Stomach (tissue), 9 donors: ENCODE measurements around the gene LRIG1. TPM values are rescaled to one million over a fixed set of nuclear protein-coding genes. Genes with fewer than 3 reads are reported as not detected.

Experiments used
- DNase-seq, 2 donors: peaks; one replicate each; pipeline versions ENCODE4 v3.0.0 to v3.0.0-alpha.2; 2013 to 2019
- H3K27ac ChIP-seq, 5 donors: fragments of 200-600 bp in 4 of 5; sonication (generic) in 4 of 5; one replicate each; pipeline ENCODE4 v1.5.1; 2013 to 2019; ENCODE audit warnings: mild to moderate bottlenecking in 1 of 5, moderate library complexity in 1 of 5
- H3K27me3 ChIP-seq, 3 donors: fragments of 200-600 bp; sonication (generic); one replicate each; pipeline ENCODE4 v1.5.1; 2017 to 2019; ENCODE audit warnings: mixed run types in 1 of 3
- H3K36me3 ChIP-seq, 4 donors: fragments of 200-600 bp; sonication (generic); 1 replicate in 3 of 4; 2 replicates in 1 of 4; pipeline ENCODE4 v1.5.1; 2016 to 2019
- H3K4me1 ChIP-seq, 4 donors: fragments of 200-600 bp; sonication (generic); one replicate each; pipeline ENCODE4 v1.5.1; 2016 to 2019
- H3K4me3 ChIP-seq, 4 donors: fragments of 200-600 bp; sonication (generic) in 3 of 4; one replicate each; pipeline ENCODE4 v1.5.1; 2016 to 2019; ENCODE audit warnings: mild to moderate bottlenecking in 1 of 4
- H3K9me3 ChIP-seq, 4 donors: fragments of 200-600 bp; sonication (generic); one replicate each; pipeline ENCODE4 v1.5.1; 2016 to 2019
- CTCF ChIP-seq, 7 experiments: fragments of 450-650 bp in 4 of 7; fragments of 200-600 bp in 3 of 7; sonication (generic) in 3 of 7; IDR thresholded peaks; one replicate each; pipeline ENCODE4 v1.5.1; 2016 to 2019; ENCODE audit warnings: antibody characterized with exemption in 7 of 7, control low read depth in 2 of 7, mild to moderate bottlenecking in 1 of 7
- EP300 ChIP-seq: sonication (generic); formaldehyde crosslinking; IDR thresholded peaks from one replicate; pipeline ENCODE4 v1.6.1; 2017; ENCODE audit warnings: antibody characterized with exemption
- POLR2A ChIP-seq, 4 donors: fragments of 450-650 bp; IDR thresholded peaks; one replicate each; pipeline ENCODE4 v1.6.1; 2016; ENCODE audit warnings: antibody characterized with exemption in 4 of 4, control low read depth in 2 of 4, mild to moderate bottlenecking in 1 of 4, moderate library complexity in 1 of 4
- POLR2AphosphoS5 ChIP-seq, 3 donors: sonication (generic); formaldehyde crosslinking; IDR thresholded peaks; one replicate each; pipeline ENCODE4 v1.6.1; 2016; ENCODE audit warnings: antibody characterized with exemption in 3 of 3
- WGBS, 5 donors: extraction: QIAGEN DNeasy Blood & Tissue Kit in 3 of 5; methylation state at CpG; one replicate each; pipeline versions ENCODE4 v1.1.5 to v1.1.7; 2013 to 2018; 5-methylcytosine and 5-hydroxymethylcytosine counted together
- intact Hi-C: fragments of 100-400 bp; cut with DNase I; formaldehyde crosslinking; loops from one replicate; pipeline ENCODE4 v1.15.1; 2023; ENCODE audit warnings: low total_unique reads
- polyA plus RNA-seq, 3 donors: library from polyadenylated mRNA; stranded (reverse); fragments of 200-250 nt; gene quantifications; one replicate each; pipeline ENCODE4 v1.2.3, GENCODE V29; 2013
- total RNA-seq, 5 donors: library from RNA; depleted of rRNA; stranded (reverse); fragments of >200 nt; gene quantifications; one replicate each; pipeline versions ENCODE4 v1.1.0 to v1.2.3, GENCODE V29; 2014 to 2016
- donor health status: healthy with polysubstance abuse.
- donor health status: Bipolar disorder and iron deficiency.
- donor health status: healthy.

LRIG1 gene
- total and polyA plus RNA-seq, 8 donors: 20.2 to 278 (median 87.0) TPM

GRCh38 chr3:66399529-66400232, 101.1 kb downstream of the LRIG1 start:
- no peak overlapping the region for H3K4me3 ChIP-seq
- peak overlapping the region in 3 of 5 donors; percentile 53 to 83 (median 82) for H3K27ac ChIP-seq
- H3K27me3 ChIP-seq: no peaks in the 10 kb centered on the region
- WGBS, 5 donors: 88 to 95% (median 93%) methylated on average over 10 of the region's 10 CpGs
- H3K9me3 ChIP-seq: no peaks in the 10 kb centered on the region
- TF ChIP-seq EP300 (no peak), CTCF (IDR thresholded peaks at IDR 0.05) (no peak), POLR2AphosphoS5 (IDR thresholded peaks at IDR 0.05) (no peak), POLR2A (IDR thresholded peaks at IDR 0.05) (no peak)
- DNase-seq: no peak
- intact Hi-C loops: loop anchor here (10.0 kb wide), 1 partner anchor 105 kb away; the partner anchor contains the start of gene LRIG1
- peaks cover 43 to 97% (median 88%) of the 10 kb centered on the region in 4 donors for H3K36me3 ChIP-seq
- peaks cover 15 to 79% (median 54%) of the 10 kb centered on the region in 4 donors for H3K4me1 ChIP-seq

GRCh38 chr3:66398228-66399025, 102.4 kb downstream of the LRIG1 start:
- intact Hi-C loops: no loop called here
- TF ChIP-seq POLR2AphosphoS5 (IDR thresholded peaks at IDR 0.05) (no peak), EP300 (no peak), CTCF (IDR thresholded peaks at IDR 0.05) (no peak), POLR2A (IDR thresholded peaks at IDR 0.05) (no peak)
- WGBS, 5 donors: 71 to 94% (median 85%) methylated on average over 9 of the region's 9 CpGs
- Histone ChIP-seq H3K4me1 (peaks cover 13 to 79% (median 51%) of the 10 kb centered on the region in 4 donors), H3K36me3 (peaks cover 49 to 96% (median 87%) of the 10 kb centered on the region in 4 donors), H3K9me3 (no peaks in the 10 kb centered on the region), H3K4me3 (no peak overlapping the region), H3K27me3 (no peaks in the 10 kb centered on the region), H3K27ac (peak overlapping the region in 4 of 5 donors; percentile 12 to 83 (median 68))
- peak in 1 of 2 donors; percentile 56 for DNase-seq

GRCh38 chr3:66397745-66398144, 103.1 kb downstream of the LRIG1 start:
- H3K4me3 ChIP-seq: no peak overlapping the region
- WGBS, 5 donors: 71 to 85% (median 73%) methylated on average over 2 of the region's 2 CpGs
- H3K36me3 ChIP-seq: peaks cover 42 to 98% (median 90%) of the 10 kb centered on the region in 4 donors
- TF ChIP-seq POLR2AphosphoS5 (IDR thresholded peaks at IDR 0.05) (peak in 2 of 3 donors; percentile 40 to 62), EP300 (no peak)
- peaks cover 17 to 79% (median 51%) of the 10 kb centered on the region in 4 donors for H3K4me1 ChIP-seq
- H3K9me3 ChIP-seq: no peaks in the 10 kb centered on the region
- H3K27me3 ChIP-seq: no peaks in the 10 kb centered on the region
- H3K27ac ChIP-seq: peak overlapping the region in 4 of 5 donors; percentile 12 to 83 (median 68)
- no peak for DNase-seq
- intact Hi-C loops: no loop called here

GRCh38 chr3:66396888-66397287, 103.9 kb downstream of the LRIG1 start:
- Histone ChIP-seq H3K4me1 (peaks cover 22 to 74% (median 50%) of the 10 kb centered on the region in 4 donors), H3K9me3 (no peaks in the 10 kb centered on the region), H3K27ac (peak overlapping the region in 2 of 5 donors; percentile 82 to 83), H3K4me3 (no peak overlapping the region), H3K36me3 (peaks cover 41 to 99% (median 94%) of the 10 kb centered on the region in 4 donors), H3K27me3 (no peaks in the 10 kb centered on the region)
- intact Hi-C loops: no loop called here
- DNase-seq: no peak
- WGBS, 5 donors: 91 to 97% (median 95%) methylated on average over 7 to 9 of the region's 9 CpGs
- TF ChIP-seq EP300 (no peak), CTCF (IDR thresholded peaks at IDR 0.05) (no peak), POLR2A (IDR thresholded peaks at IDR 0.05) (no peak), POLR2AphosphoS5 (IDR thresholded peaks at IDR 0.05) (no peak)
